Measurements from ENCODE around the gene SLC30A2.

SLC30A2 gene

GRCh38 chr1:25992689-25993171 lies 53.2 kb downstream of the SLC30A2 start:
- DNase-seq = no peak

GRCh38 chr1:25991937-25992688 lies 53.8 kb downstream of the SLC30A2 start:
- DNase-seq = no peak

- peak; percentile 47 for DNase-seq
These were observed 55.1 kb downstream of the SLC30A2 start for GRCh38 chr1:25990702-25991395.

- DNase-seq = no peak
These were observed 55.7 kb downstream of the SLC30A2 start for GRCh38 chr1:25990251-25990650.

GRCh38 chr1:25989440-25990234 lies 56.3 kb downstream of the SLC30A2 start:
- no peak for DNase-seq

GRCh38 chr1:25987951-25988350 lies 58.0 kb downstream of the SLC30A2 start:
- no peak for DNase-seq
